Measurements from ENCODE around the gene FAM181B.

Gene FAM181B

GRCh38 chr11:82733444-82734119 is at the start of gene FAM181B:
Gene FAM181B, minus strand, starts transcription at chr11:82733864. Its CDS starts 135 bp downstream, at chr11:82733729.
- peak within 1 kb of the TSS; percentile 81 for H3K4me3 ChIP-seq (ENCODE audit: low read depth, low read length)

- H3K4me3 ChIP-seq (ENCODE audit: low read depth, low read length) = no peak overlapping the region
Observed at GRCh38 chr11:82782825-82783374, 49.2 kb upstream of the FAM181B start.

GRCh38 chr11:82778776-82779175 is 45.1 kb upstream of the FAM181B start:
- no peak overlapping the region for H3K4me3 ChIP-seq (ENCODE audit: low read depth, low read length)

GRCh38 chr11:82776377-82776776 is 42.7 kb upstream of the FAM181B start:
- no peak overlapping the region for H3K4me3 ChIP-seq (ENCODE audit: low read depth, low read length)

- H3K4me3 ChIP-seq (ENCODE audit: low read depth, low read length) = no peak overlapping the region
Observed at GRCh38 chr11:82775736-82776346, 42.2 kb upstream of the FAM181B start.

- H3K4me3 ChIP-seq (ENCODE audit: low read depth, low read length) = no peak overlapping the region
Observed at GRCh38 chr11:82775218-82775617, 41.6 kb upstream of the FAM181B start.

GRCh38 chr11:82771781-82772180 is 38.1 kb upstream of the FAM181B start:
- H3K4me3 ChIP-seq (ENCODE audit: low read depth, low read length) = no peak overlapping the region

- H3K4me3 ChIP-seq (ENCODE audit: low read depth, low read length) = no peak overlapping the region
Observed at GRCh38 chr11:82767123-82767522, 33.5 kb upstream of the FAM181B start.

GRCh38 chr11:82765466-82766034 is 31.9 kb upstream of the FAM181B start:
- no peak overlapping the region for H3K4me3 ChIP-seq (ENCODE audit: low read depth, low read length)

GRCh38 chr11:82763167-82763566 is 29.5 kb upstream of the FAM181B start:
- no peak overlapping the region for H3K4me3 ChIP-seq (ENCODE audit: low read depth, low read length)

- H3K4me3 ChIP-seq (ENCODE audit: low read depth, low read length) = no peak overlapping the region
Observed at GRCh38 chr11:82759649-82760048, 26.0 kb upstream of the FAM181B start.

- H3K4me3 ChIP-seq (ENCODE audit: low read depth, low read length) = no peak overlapping the region
Observed at GRCh38 chr11:82757660-82758357, 24.1 kb upstream of the FAM181B start.

GRCh38 chr11:82756765-82757639 is 23.3 kb upstream of the FAM181B start:
- H3K4me3 ChIP-seq (ENCODE audit: low read depth, low read length) = no peak overlapping the region

- H3K4me3 ChIP-seq (ENCODE audit: low read depth, low read length) = no peak overlapping the region
Observed at GRCh38 chr11:82754410-82754809, 20.7 kb upstream of the FAM181B start.

- H3K4me3 ChIP-seq (ENCODE audit: low read depth, low read length) = no peak overlapping the region
Observed at GRCh38 chr11:82753921-82754320, 20.3 kb upstream of the FAM181B start.

- no peak overlapping the region for H3K4me3 ChIP-seq (ENCODE audit: low read depth, low read length)
Observed at GRCh38 chr11:82752801-82753200, 19.1 kb upstream of the FAM181B start.

- no peak overlapping the region for H3K4me3 ChIP-seq (ENCODE audit: low read depth, low read length)
Observed at GRCh38 chr11:82750643-82751139, 17.0 kb upstream of the FAM181B start.

- H3K4me3 ChIP-seq (ENCODE audit: low read depth, low read length) = no peak overlapping the region
Observed at GRCh38 chr11:82747471-82747870, 13.8 kb upstream of the FAM181B start.

- H3K4me3 ChIP-seq (ENCODE audit: low read depth, low read length) = no peak overlapping the region
Observed at GRCh38 chr11:82738091-82738490, 4.4 kb upstream of the FAM181B start.

GRCh38 chr11:82734120-82734479 is 436 bp upstream of the FAM181B start:
- peak overlapping the region; percentile 81 for H3K4me3 ChIP-seq (ENCODE audit: low read depth, low read length)
